Astrocyte of the spinal cord (primary cell): ENCODE data around the gene CDIPT.
A peak's percentile ranks its signal among the peaks of the same experiment; 100 is the strongest.

ENCODE experiments used
- DNase-seq: peaks from one replicate; pipeline ENCODE4 v3.0.0; 2011; ENCODE audit warnings: low read depth, low spot score
- H3K4me3 ChIP-seq: 2 replicates; pipeline ENCODE4 v1.5.1; 2011; ENCODE audit warnings: low read depth, mild to moderate bottlenecking, low read length, moderate library complexity
- CTCF ChIP-seq: IDR thresholded peaks from 2 replicates; pipeline ENCODE4 v1.5.1; 2012; ENCODE audit warnings: low read depth, mild to moderate bottlenecking, low read length, inconsistent platforms
- in situ Hi-C: cut with HindIII; loops from 2 replicates; pipeline ENCODE4 v1.10.0; 2017; ENCODE audit warnings: low sequenced_read_pairs

The CDIPT gene

DNA sequence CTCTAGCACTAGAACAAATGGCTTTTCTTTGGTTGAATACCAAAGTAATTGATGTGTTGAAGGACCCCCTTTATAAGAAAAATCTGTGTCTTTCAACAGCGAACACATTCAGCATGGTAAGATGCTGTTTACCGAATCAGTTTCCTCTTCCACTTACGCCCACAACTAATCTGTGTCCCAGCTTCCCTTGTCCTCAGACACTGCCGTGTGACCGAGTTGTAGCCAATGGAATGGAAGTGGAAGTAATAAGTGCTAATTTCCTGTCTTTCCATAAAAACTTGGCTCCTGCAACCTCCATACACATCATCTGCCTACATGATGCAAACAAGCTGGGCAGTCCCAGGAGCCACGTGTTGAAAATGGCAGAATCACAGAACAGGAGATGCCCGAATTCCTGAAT is 10.4 kb downstream of the CDIPT start:
- no peak overlapping the region for H3K4me3 ChIP-seq
- TF ChIP-seq CTCF: no peak
- in situ Hi-C loops: no loop called here
- no peak for DNase-seq

DNA sequence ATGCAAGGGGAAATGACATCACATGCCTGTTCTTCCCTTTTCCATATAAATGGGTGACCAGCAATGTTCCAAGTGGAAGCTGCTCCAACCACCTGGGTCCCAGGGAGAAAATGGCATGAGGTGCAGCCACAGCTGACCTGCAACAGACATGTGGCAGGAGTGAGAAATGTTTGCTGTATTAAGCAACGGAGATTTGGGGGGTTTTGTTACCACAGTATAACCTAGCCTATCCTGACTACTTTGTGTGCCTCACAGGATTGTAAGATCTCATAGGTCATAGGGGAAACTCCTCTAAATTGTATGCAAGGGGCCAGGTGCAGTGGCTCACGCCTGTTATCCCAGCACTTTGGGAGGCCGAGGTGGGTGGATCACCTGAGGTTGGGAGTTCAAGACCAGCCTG is 12.0 kb downstream of the CDIPT start:
- H3K4me3 ChIP-seq: no peak overlapping the region
- no peak for DNase-seq
- TF ChIP-seq CTCF: no peak
- in situ Hi-C loops: no loop called here

DNA sequence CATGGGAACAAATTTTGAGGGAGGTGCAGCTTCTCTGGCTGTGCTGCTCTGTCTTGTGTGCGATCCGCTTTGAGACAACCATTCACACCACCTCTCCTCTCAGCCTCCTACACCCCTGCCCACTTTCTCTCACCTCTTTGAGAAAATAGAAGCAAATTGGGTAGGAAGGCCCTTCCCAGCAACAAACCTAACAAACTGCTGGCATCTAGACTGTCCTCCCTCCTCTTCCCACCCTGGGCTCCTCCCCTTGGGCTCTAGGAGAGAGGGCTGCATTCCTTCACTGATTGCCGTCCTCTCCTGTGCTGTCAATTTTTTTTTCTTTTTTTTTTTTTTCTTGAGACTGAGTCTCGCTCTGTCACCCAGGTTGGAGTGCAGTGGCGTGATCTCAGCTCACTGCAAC is 13.5 kb downstream of the CDIPT start:
- in situ Hi-C loops: no loop called here
- TF ChIP-seq CTCF: no peak
- no peak for DNase-seq
- H3K4me3 ChIP-seq: no peak overlapping the region

- in situ Hi-C loops: no loop called here
These were observed 14.4 kb downstream of the CDIPT start for GRCh38 chr16:29848420-29849297.

DNA sequence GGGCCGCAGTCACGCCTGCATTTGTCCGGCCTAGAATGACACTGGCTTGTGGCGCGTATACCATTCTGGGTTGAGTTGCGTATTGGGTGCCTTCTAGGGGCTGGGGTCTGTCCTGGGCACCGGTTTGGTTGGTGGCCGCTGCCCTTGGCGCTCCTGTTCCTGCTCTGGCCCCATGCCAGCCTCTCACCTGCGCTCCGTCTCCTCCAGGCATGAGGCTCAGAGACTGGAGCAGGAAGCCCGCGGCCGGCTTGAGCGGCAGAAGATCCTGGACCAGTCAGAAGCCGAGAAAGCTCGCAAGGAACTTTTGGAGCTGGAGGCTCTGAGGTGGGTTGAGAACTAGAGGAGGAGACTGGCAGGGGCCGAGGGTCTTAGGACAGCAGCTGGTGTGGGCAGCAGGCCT is 17.4 kb downstream of the CDIPT start:
- in situ Hi-C loops: no loop called here
- H3K4me3 ChIP-seq: no peak overlapping the region
- TF ChIP-seq CTCF: no peak
- no peak for DNase-seq

More at GRCh38 chr16:29848420-29849297, 14.4 kb downstream of the CDIPT start:
- TF ChIP-seq CTCF: peak; percentile 95
- H3K4me3 ChIP-seq: no peak overlapping the region
- DNase-seq: peak; percentile 55

- H3K4me3 ChIP-seq: no peak overlapping the region
- in situ Hi-C loops: no loop called here
- no peak for DNase-seq
- no peak for TF ChIP-seq CTCF
These were observed 18.3 kb downstream of the CDIPT start for GRCh38 chr16:29844575-29845331.
